Measurements from ENCODE around the gene FGB.

FGB gene

DNA sequence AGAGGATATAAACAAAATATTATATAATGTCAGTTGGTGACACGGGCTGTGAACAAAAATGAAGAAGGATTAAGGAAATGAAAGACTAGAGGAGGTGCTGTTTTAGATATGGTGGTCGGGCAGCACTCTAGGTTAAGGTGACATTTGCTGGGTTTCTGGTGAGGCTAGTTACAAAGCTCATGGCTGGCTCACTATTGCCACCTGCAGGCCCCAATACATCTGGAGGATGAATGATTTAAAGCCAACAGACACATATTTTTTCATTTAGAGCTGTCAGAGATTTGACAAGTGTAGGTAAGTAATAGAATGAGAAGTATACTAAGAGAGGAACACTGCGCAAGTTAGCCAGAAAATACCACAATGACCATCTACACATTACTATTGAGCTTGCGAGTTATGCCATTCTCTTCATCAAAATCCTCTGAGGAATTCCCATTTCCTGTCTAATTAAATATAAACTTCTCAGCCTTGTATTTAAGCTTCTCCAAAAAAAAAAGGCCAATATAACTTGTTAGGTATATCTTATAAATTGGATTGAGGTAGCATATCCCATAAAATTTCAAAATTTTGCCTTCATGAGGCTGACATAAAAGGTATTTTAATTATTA, 56.0 kb downstream of the FGB start:
- Histone ChIP-seq H3K4me3 (ENCODE audit: low read depth, low read length, poor library complexity, severe bottlenecking) (no peak overlapping the region), H2AFZ (ENCODE audit: low read length) (no peak overlapping the region), H3K4me2 (ENCODE audit: low read length) (no peak overlapping the region), H3K27me3 (ENCODE audit: insufficient read depth, low read length) (no peaks in the 10 kb centered on the region), H4K20me1 (ENCODE audit: insufficient read depth, low read length) (no peaks in the 10 kb centered on the region), H3K9me3 (ENCODE audit: low read length) (no peaks in the 10 kb centered on the region), H3K9ac (ENCODE audit: low read length) (no peak overlapping the region), H3K27ac (ENCODE audit: low read depth, low read length, poor library complexity, severe bottlenecking) (no peak overlapping the region), H3K36me3 (ENCODE audit: insufficient read depth, low read length) (no peaks in the 10 kb centered on the region), H3F3A (ENCODE audit: insufficient read depth, low read length) (no peaks in the 10 kb centered on the region), H3K4me1 (ENCODE audit: insufficient read depth, low read length, severe bottlenecking) (peaks cover 8% of the 10 kb centered on the region), H3K79me2 (ENCODE audit: insufficient read depth, low read length) (no peaks in the 10 kb centered on the region), H3K9me2 (ENCODE audit: low read depth, low read length) (no peaks in the 10 kb centered on the region)
- TF ChIP-seq EZH2 (IDR thresholded peaks at IDR 0.05; ENCODE audit: borderline replicate concordance, low read length) = no peak
- TF ChIP-seq, protein P1, sequence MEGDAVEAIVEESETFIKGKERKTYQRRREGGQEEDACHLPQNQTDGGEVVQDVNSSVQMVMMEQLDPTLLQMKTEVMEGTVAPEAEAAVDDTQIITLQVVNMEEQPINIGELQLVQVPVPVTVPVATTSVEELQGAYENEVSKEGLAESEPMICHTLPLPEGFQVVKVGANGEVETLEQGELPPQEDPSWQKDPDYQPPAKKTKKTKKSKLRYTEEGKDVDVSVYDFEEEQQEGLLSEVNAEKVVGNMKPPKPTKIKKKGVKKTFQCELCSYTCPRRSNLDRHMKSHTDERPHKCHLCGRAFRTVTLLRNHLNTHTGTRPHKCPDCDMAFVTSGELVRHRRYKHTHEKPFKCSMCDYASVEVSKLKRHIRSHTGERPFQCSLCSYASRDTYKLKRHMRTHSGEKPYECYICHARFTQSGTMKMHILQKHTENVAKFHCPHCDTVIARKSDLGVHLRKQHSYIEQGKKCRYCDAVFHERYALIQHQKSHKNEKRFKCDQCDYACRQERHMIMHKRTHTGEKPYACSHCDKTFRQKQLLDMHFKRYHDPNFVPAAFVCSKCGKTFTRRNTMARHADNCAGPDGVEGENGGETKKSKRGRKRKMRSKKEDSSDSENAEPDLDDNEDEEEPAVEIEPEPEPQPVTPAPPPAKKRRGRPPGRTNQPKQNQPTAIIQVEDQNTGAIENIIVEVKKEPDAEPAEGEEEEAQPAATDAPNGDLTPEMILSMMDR (IDR thresholded peaks at IDR 0.05; ENCODE audit: low read length) = peak; percentile 76

GRCh38 chr4:154620111-154620510, 57.3 kb downstream of the FGB start:
- H2AFZ ChIP-seq (ENCODE audit: low read length) = no peak overlapping the region
- no peaks in the 10 kb centered on the region for H4K20me1 ChIP-seq (ENCODE audit: insufficient read depth, low read length)
- no peaks in the 10 kb centered on the region for H3K36me3 ChIP-seq (ENCODE audit: insufficient read depth, low read length)

More at GRCh38 chr4:154620111-154620510, 57.3 kb downstream of the FGB start:
- TF ChIP-seq, protein P1 (IDR thresholded peaks at IDR 0.05; ENCODE audit: low read length) = no peak
- TF ChIP-seq EZH2 (IDR thresholded peaks at IDR 0.05; ENCODE audit: borderline replicate concordance, low read length) = no peak
- no peak overlapping the region for H3K4me2 ChIP-seq (ENCODE audit: low read length)
- no peaks in the 10 kb centered on the region for H3F3A ChIP-seq (ENCODE audit: insufficient read depth, low read length)
- no peaks in the 10 kb centered on the region for H3K9me2 ChIP-seq (ENCODE audit: low read depth, low read length)
- no peak overlapping the region for H3K9ac ChIP-seq (ENCODE audit: low read length)
- H3K27me3 ChIP-seq (ENCODE audit: insufficient read depth, low read length) = no peaks in the 10 kb centered on the region
- no peak overlapping the region for H3K27ac ChIP-seq (ENCODE audit: low read depth, low read length, poor library complexity, severe bottlenecking)
- H3K9me3 ChIP-seq (ENCODE audit: low read length) = no peaks in the 10 kb centered on the region
- no peak overlapping the region for H3K4me3 ChIP-seq (ENCODE audit: low read depth, low read length, poor library complexity, severe bottlenecking)
- no peaks in the 10 kb centered on the region for H3K79me2 ChIP-seq (ENCODE audit: insufficient read depth, low read length)
- H3K4me1 ChIP-seq (ENCODE audit: insufficient read depth, low read length, severe bottlenecking) = peaks cover 8% of the 10 kb centered on the region

All from OCI-LY1 (cell line).